HEK293T (cell line): ENCODE data around the gene ATPAF2.

Source experiments
- CTCF ChIA-PET: fragments of 350-600 bp; formaldehyde crosslinking; extraction: SDS; loops from one replicate; lab custom pipeline; 2021; ENCODE audit warnings: antibody characterized with exemption, inconsistent platforms; lab: Yijun Ruan, JAX
- POLR2A ChIA-PET: fragments of 350-600 bp; formaldehyde crosslinking; extraction: SDS; loops from one replicate; lab custom pipeline; 2020; ENCODE audit warnings: antibody characterized with exemption, inconsistent platforms; lab: Yijun Ruan, JAX
- DNase-seq: peaks from one replicate; pipeline ENCODE4 v3.0.0; 2012; ENCODE audit warnings: mixed read lengths; ENCODE audit errors: extremely low spot score
- ARNT ChIP-seq: fragments of 450-650 bp; IDR thresholded peaks from 2 replicates; pipeline ENCODE4 v1.6.1; 2017; ENCODE audit warnings: mild to moderate bottlenecking
- BHLHE40 ChIP-seq: fragments of 450-650 bp; IDR thresholded peaks from 2 replicates; pipeline ENCODE4 v1.6.1; 2016; ENCODE audit warnings: mild to moderate bottlenecking, moderate library complexity, borderline replicate concordance
- CTBP1 ChIP-seq: fragments of 450-650 bp; IDR thresholded peaks from 2 replicates; pipeline ENCODE4 v1.6.1; 2016; ENCODE audit warnings: borderline replicate concordance
- ELF4 ChIP-seq: fragments of 450-650 bp; IDR thresholded peaks from 2 replicates; pipeline ENCODE4 v1.6.1; 2017; ENCODE audit warnings: antibody characterized with exemption
- FOXA1 ChIP-seq: fragments of 450-650 bp; IDR thresholded peaks from 2 replicates; pipeline ENCODE4 v1.6.1; 2016; ENCODE audit warnings: mild to moderate bottlenecking
- FOXK2 ChIP-seq: fragments of 450-650 bp; IDR thresholded peaks from 2 replicates; pipeline ENCODE4 v1.6.1; 2016; ENCODE audit warnings: mild to moderate bottlenecking
- FOXM1 ChIP-seq: fragments of 450-650 bp; IDR thresholded peaks from 2 replicates; pipeline ENCODE4 v1.6.1; 2017; ENCODE audit warnings: mild to moderate bottlenecking, borderline replicate concordance
- HDGF ChIP-seq: fragments of 450-650 bp; IDR thresholded peaks from 2 replicates; pipeline ENCODE4 v1.6.1; 2017; ENCODE audit warnings: antibody characterized with exemption, borderline replicate concordance
- L3MBTL2 ChIP-seq: fragments of 450-650 bp; conservative IDR thresholded peaks from 2 replicates; pipeline ENCODE4 v1.6.1; 2016; ENCODE audit warnings: mild to moderate bottlenecking
- LEF1 ChIP-seq: fragments of 450-650 bp; IDR thresholded peaks from 2 replicates; pipeline ENCODE4 v1.6.1; 2017; ENCODE audit warnings: mild to moderate bottlenecking, borderline replicate concordance
- NFRKB ChIP-seq: fragments of 450-650 bp; IDR thresholded peaks from 2 replicates; pipeline ENCODE4 v1.6.1; 2016; ENCODE audit warnings: mild to moderate bottlenecking, moderate library complexity
- PKNOX1 ChIP-seq: fragments of 450-650 bp; IDR thresholded peaks from 2 replicates; pipeline ENCODE4 v1.6.1; 2016
- SP1 ChIP-seq: fragments of 450-650 bp; IDR thresholded peaks from 2 replicates; pipeline ENCODE4 v1.6.1; 2017
- SUZ12 ChIP-seq: fragments of 450-650 bp; IDR thresholded peaks from 2 replicates; pipeline ENCODE4 v1.6.1; 2016; ENCODE audit warnings: mild to moderate bottlenecking
- TARDBP ChIP-seq: fragments of 450-650 bp; IDR thresholded peaks from 2 replicates; pipeline ENCODE4 v1.6.1; 2016
- ZNF384 ChIP-seq: fragments of 450-650 bp; IDR thresholded peaks from 2 replicates; pipeline ENCODE4 v1.6.1; 2016

ATPAF2 gene

GRCh38 chr17:18064053-18064452 lies 25.1 kb upstream of the ATPAF2 start:
- TF ChIP-seq FOXK2 (no peak), L3MBTL2 (no peak), BHLHE40 (no peak), TARDBP (no peak), FOXA1 (no peak), HDGF (no peak), SUZ12 (no peak), CTBP1 (no peak), PKNOX1 (no peak), SP1 (no peak), ARNT (no peak), LEF1 (no peak)
- ChIA-PET CTCF (no interaction called here), POLR2A (no interaction called here)
- no peak for DNase-seq

GRCh38 chr17:18059283-18059682 lies 20.3 kb upstream of the ATPAF2 start:
- TF ChIP-seq FOXK2 = no peak
- TF ChIP-seq FOXM1 = no peak
- TF ChIP-seq SP1 = no peak
- no peak for TF ChIP-seq BHLHE40
- TF ChIP-seq NFRKB = no peak
- TF ChIP-seq ZNF384 = no peak
- no peak for TF ChIP-seq L3MBTL2
- TF ChIP-seq HDGF = no peak
- TF ChIP-seq LEF1 = no peak
- no peak for TF ChIP-seq FOXA1
- TF ChIP-seq PKNOX1 = no peak
- TF ChIP-seq CTBP1 = no peak
- TF ChIP-seq SUZ12 = no peak
- no peak for TF ChIP-seq TARDBP
- no peak for TF ChIP-seq ELF4
- TF ChIP-seq ARNT = no peak
- no peak for DNase-seq
- ChIA-PET CTCF (no interaction called here), POLR2A (interaction anchor here (1.9 kb wide), 1 partner anchor 11 kb away, joined by 9 read pairs; no protein-coding TSS in a partner anchor)

- no peak for DNase-seq
- no peak for TF ChIP-seq ARNT
- no peak for TF ChIP-seq SP1
- no peak for TF ChIP-seq SUZ12
- no peak for TF ChIP-seq FOXA1
- no peak for TF ChIP-seq LEF1
- TF ChIP-seq NFRKB = no peak
- TF ChIP-seq ZNF384 = no peak
- CTCF ChIA-PET = no interaction called here
- POLR2A ChIA-PET = no interaction called here
These were observed 17.2 kb upstream of the ATPAF2 start for GRCh38 chr17:18056214-18056613.

GRCh38 chr17:18055597-18055996 lies 16.6 kb upstream of the ATPAF2 start:
- CTCF ChIA-PET = no interaction called here
- POLR2A ChIA-PET = no interaction called here
- TF ChIP-seq FOXM1 = no peak
- TF ChIP-seq FOXK2 = no peak
- no peak for TF ChIP-seq SP1
- no peak for TF ChIP-seq ZNF384
- TF ChIP-seq L3MBTL2 = no peak
- TF ChIP-seq HDGF = no peak
- no peak for TF ChIP-seq PKNOX1
- DNase-seq = no peak

GRCh38 chr17:18045691-18046350 lies 6.9 kb upstream of the ATPAF2 start:
- CTCF ChIA-PET = no interaction called here
- no peak for TF ChIP-seq FOXA1
- TF ChIP-seq NFRKB = no peak
- no peak for TF ChIP-seq BHLHE40
- TF ChIP-seq SP1 = no peak
- no peak for TF ChIP-seq CTBP1
- TF ChIP-seq HDGF = no peak
- no peak for TF ChIP-seq TARDBP
- DNase-seq = no peak
- POLR2A ChIA-PET = no interaction called here

GRCh38 chr17:18044609-18045008 lies 5.6 kb upstream of the ATPAF2 start:
- POLR2A ChIA-PET = no interaction called here
- CTCF ChIA-PET = no interaction called here
- no peak for DNase-seq
- TF ChIP-seq SP1 = no peak
- TF ChIP-seq HDGF = no peak
- no peak for TF ChIP-seq BHLHE40
- TF ChIP-seq FOXA1 = no peak
- TF ChIP-seq SUZ12 = no peak
- no peak for TF ChIP-seq ELF4

GRCh38 chr17:18043491-18043890 lies 4.5 kb upstream of the ATPAF2 start:
- CTCF ChIA-PET = no interaction called here
- POLR2A ChIA-PET = interaction anchor here (1.3 kb wide), 1 partner anchor 15 kb away, joined by 4 read pairs; no protein-coding TSS in a partner anchor
- DNase-seq = no peak
- TF ChIP-seq FOXM1 = no peak
- peak; percentile 76 for TF ChIP-seq PKNOX1
